A673 (cell line): Measurements from ENCODE around the gene SNCAIP.

Source experiments
- CTCF ChIP-seq: fragments of 300-800, 200-600 bp; sonication (generic); conservative IDR thresholded peaks from 2 replicates; pipeline ENCODE4 v1.5.1; 2017; ENCODE audit warnings: low read depth, mild to moderate bottlenecking, antibody characterized with exemption, low read length, moderate library complexity, mixed read lengths
- EZH2 ChIP-seq: fragments of 200-600 bp; sonication (generic); IDR thresholded peaks from 2 replicates; pipeline ENCODE4 v1.6.1; 2017; ENCODE audit warnings: borderline replicate concordance, low read depth, mild to moderate bottlenecking, mixed read lengths, antibody characterized with exemption, low read length; ENCODE audit not compliant: poor library complexity, severe bottlenecking

GRCh38 chr5:122468351-122469116 lies 156.5 kb downstream of the SNCAIP start:
- TF ChIP-seq EZH2 = no peak
- TF ChIP-seq CTCF = peak; percentile 35; the same call in 1 of the 2 replicates
